ENCODE data around the gene AOAH. TPM values are rescaled to one million over a fixed set of nuclear protein-coding genes. Genes with fewer than 3 reads are reported as not detected.

AOAH gene
- total RNA-seq, 2 experiments from 2014 or later = 15.4 to 18.5 TPM

- H3K27me3 Mint-ChIP-seq = no peaks in the 10 kb centered on the region
Measured at GRCh38 chr7:36630112-36630650, 94.1 kb downstream of the AOAH start.

GRCh38 chr7:36629351-36629750, 94.9 kb downstream of the AOAH start:
- no peaks in the 10 kb centered on the region for H3K4me1 Mint-ChIP-seq
- H3K4me3 Mint-ChIP-seq = no peak overlapping the region
- peaks cover 11% of the 10 kb centered on the region for H3K36me3 Mint-ChIP-seq (ENCODE audit: low read depth)
- H3K27ac Mint-ChIP-seq = no peak overlapping the region
- POLR2A ChIA-PET = no interaction called here
- no peak for DNase-seq
- CTCF ChIA-PET = interaction anchor here (0.9 kb wide), 1 partner anchor 10 kb away, joined by 3 read pairs; no protein-coding TSS in a partner anchor
- no peaks in the 10 kb centered on the region for H3K27me3 Mint-ChIP-seq
- H3K9me3 Mint-ChIP-seq = no peaks in the 10 kb centered on the region

More at GRCh38 chr7:36630112-36630650, 94.1 kb downstream of the AOAH start:
- DNase-seq = no peak
- POLR2A ChIA-PET = no interaction called here
- H3K4me1 Mint-ChIP-seq = no peaks in the 10 kb centered on the region
- peaks cover 11% of the 10 kb centered on the region for H3K36me3 Mint-ChIP-seq (ENCODE audit: low read depth)
- H3K9me3 Mint-ChIP-seq = no peaks in the 10 kb centered on the region
- H3K27ac Mint-ChIP-seq = no peak overlapping the region
- CTCF ChIA-PET = interaction anchor here (0.6 to 0.9 kb wide), 2 partner anchors 10 to 571 kb away, joined by 3 read pairs; no protein-coding TSS in a partner anchor
- H3K4me3 Mint-ChIP-seq = no peak overlapping the region

GRCh38 chr7:36627836-36628235, 96.5 kb downstream of the AOAH start:
- Mint-ChIP-seq H3K36me3 (ENCODE audit: low read depth) (peaks cover 11% of the 10 kb centered on the region), H3K9me3 (no peaks in the 10 kb centered on the region), H3K27ac (no peak overlapping the region), H3K4me3 (no peak overlapping the region), H3K4me1 (no peaks in the 10 kb centered on the region), H3K27me3 (no peaks in the 10 kb centered on the region)
- ChIA-PET POLR2A (interaction anchor here (1.8 kb wide), 1 partner anchor 13 kb away, joined by 4 read pairs; no protein-coding TSS in a partner anchor), CTCF (interaction anchor here (1.4 to 1.7 kb wide), 2 partner anchors 42 to 43 kb away, joined by 3 to 4 read pairs; no protein-coding TSS in a partner anchor)
- DNase-seq = no peak

- POLR2A ChIA-PET = interaction anchor here (1.2 to 1.5 kb wide), 2 partner anchors 8 to 32 kb away, joined by 3 read pairs; no protein-coding TSS in a partner anchor
- Mint-ChIP-seq H3K27ac (no peak overlapping the region), H3K27me3 (no peaks in the 10 kb centered on the region), H3K9me3 (no peaks in the 10 kb centered on the region), H3K4me3 (no peak overlapping the region), H3K4me1 (peaks cover 1% of the 10 kb centered on the region), H3K36me3 (ENCODE audit: low read depth) (peaks cover 23% of the 10 kb centered on the region)
- CTCF ChIA-PET = interaction anchor here (1.4 kb wide), 1 partner anchor 45 kb away, joined by 3 read pairs; no protein-coding TSS in a partner anchor
- no peak for DNase-seq
Measured at GRCh38 chr7:36626111-36626510, 98.2 kb downstream of the AOAH start.

- no peak for DNase-seq
- ChIA-PET POLR2A (interaction anchor here (1.2 kb wide), 1 partner anchor 9 kb away, joined by 3 read pairs; no protein-coding TSS in a partner anchor), CTCF (no interaction called here)
Measured at GRCh38 chr7:36625247-36625646, 99.0 kb downstream of the AOAH start.

GRCh38 chr7:36623247-36623646, 101.0 kb downstream of the AOAH start:
- Mint-ChIP-seq H3K27ac (no peak overlapping the region), H3K9me3 (no peaks in the 10 kb centered on the region), H3K36me3 (ENCODE audit: low read depth) (peaks cover 26% of the 10 kb centered on the region), H3K27me3 (no peaks in the 10 kb centered on the region), H3K4me3 (no peak overlapping the region), H3K4me1 (peaks cover 1% of the 10 kb centered on the region)
- DNase-seq = no peak
- ChIA-PET POLR2A (no interaction called here), CTCF (no interaction called here)

More at GRCh38 chr7:36625247-36625646, 99.0 kb downstream of the AOAH start:
- H3K27me3 Mint-ChIP-seq = no peaks in the 10 kb centered on the region
- H3K4me1 Mint-ChIP-seq = peaks cover 1% of the 10 kb centered on the region
- no peak overlapping the region for H3K27ac Mint-ChIP-seq
- H3K4me3 Mint-ChIP-seq = no peak overlapping the region
- no peaks in the 10 kb centered on the region for H3K9me3 Mint-ChIP-seq
- peaks cover 23% of the 10 kb centered on the region for H3K36me3 Mint-ChIP-seq (ENCODE audit: low read depth)

- Mint-ChIP-seq H3K4me1 (peaks cover 1% of the 10 kb centered on the region), H3K36me3 (ENCODE audit: low read depth) (peaks cover 19% of the 10 kb centered on the region), H3K9me3 (no peaks in the 10 kb centered on the region), H3K4me3 (no peak overlapping the region), H3K27ac (no peak overlapping the region), H3K27me3 (no peaks in the 10 kb centered on the region)
- ChIA-PET CTCF (no interaction called here), POLR2A (no interaction called here)
- no peak for DNase-seq
Measured at GRCh38 chr7:36621396-36621795, 102.9 kb downstream of the AOAH start.

- POLR2A ChIA-PET = no interaction called here
- peaks cover 1% of the 10 kb centered on the region for H3K4me1 Mint-ChIP-seq
- H3K4me3 Mint-ChIP-seq = no peak overlapping the region
- H3K9me3 Mint-ChIP-seq = no peaks in the 10 kb centered on the region
- DNase-seq = no peak
- CTCF ChIA-PET = interaction anchor here (0.7 to 1.4 kb wide), 2 partner anchors 19 kb away, joined by 4 read pairs; no protein-coding TSS in a partner anchor
- peaks cover 24% of the 10 kb centered on the region for H3K36me3 Mint-ChIP-seq (ENCODE audit: low read depth)
- no peaks in the 10 kb centered on the region for H3K27me3 Mint-ChIP-seq
- no peak overlapping the region for H3K27ac Mint-ChIP-seq
Measured at GRCh38 chr7:36620166-36620708, 104.1 kb downstream of the AOAH start.

GRCh38 chr7:36617408-36617807, 106.9 kb downstream of the AOAH start:
- POLR2A ChIA-PET = no interaction called here
- H3K36me3 Mint-ChIP-seq (ENCODE audit: low read depth) = peaks cover 28% of the 10 kb centered on the region
- CTCF ChIA-PET = no interaction called here
- H3K9me3 Mint-ChIP-seq = no peaks in the 10 kb centered on the region
- no peak for DNase-seq
- H3K27ac Mint-ChIP-seq = no peak overlapping the region
- H3K4me3 Mint-ChIP-seq = no peak overlapping the region
- H3K4me1 Mint-ChIP-seq = peaks cover 6% of the 10 kb centered on the region
- H3K27me3 Mint-ChIP-seq = no peaks in the 10 kb centered on the region

- Mint-ChIP-seq H3K36me3 (ENCODE audit: low read depth) (peaks cover 16% of the 10 kb centered on the region), H3K4me3 (no peak overlapping the region), H3K9me3 (no peaks in the 10 kb centered on the region), H3K27ac (no peak overlapping the region), H3K27me3 (no peaks in the 10 kb centered on the region), H3K4me1 (peaks cover 5% of the 10 kb centered on the region)
- ChIA-PET CTCF (no interaction called here), POLR2A (no interaction called here)
- no peak for DNase-seq
Measured at GRCh38 chr7:36615852-36616540, 108.3 kb downstream of the AOAH start.

GRCh38 chr7:36614959-36615358, 109.3 kb downstream of the AOAH start:
- ChIA-PET CTCF (no interaction called here), POLR2A (no interaction called here)
- Mint-ChIP-seq H3K4me3 (no peak overlapping the region), H3K27me3 (no peaks in the 10 kb centered on the region), H3K9me3 (no peaks in the 10 kb centered on the region), H3K4me1 (peaks cover 5% of the 10 kb centered on the region), H3K36me3 (ENCODE audit: low read depth) (peaks cover 16% of the 10 kb centered on the region), H3K27ac (no peak overlapping the region)
- no peak for DNase-seq

GRCh38 chr7:36613031-36613614, 111.2 kb downstream of the AOAH start:
- no peak overlapping the region for H3K27ac Mint-ChIP-seq
- H3K36me3 Mint-ChIP-seq (ENCODE audit: low read depth) = peaks cover 9% of the 10 kb centered on the region
- CTCF ChIA-PET = no interaction called here
- no peak for DNase-seq
- peaks cover 5% of the 10 kb centered on the region for H3K4me1 Mint-ChIP-seq
- no peaks in the 10 kb centered on the region for H3K27me3 Mint-ChIP-seq
- POLR2A ChIA-PET = no interaction called here
- no peaks in the 10 kb centered on the region for H3K9me3 Mint-ChIP-seq
- no peak overlapping the region for H3K4me3 Mint-ChIP-seq

- peaks cover 9% of the 10 kb centered on the region for H3K36me3 Mint-ChIP-seq (ENCODE audit: low read depth)
- no peaks in the 10 kb centered on the region for H3K9me3 Mint-ChIP-seq
- H3K4me3 Mint-ChIP-seq = no peak overlapping the region
- no peak overlapping the region for H3K27ac Mint-ChIP-seq
- ChIA-PET CTCF (no interaction called here), POLR2A (no interaction called here)
- no peak for DNase-seq
- H3K27me3 Mint-ChIP-seq = no peaks in the 10 kb centered on the region
- peaks cover 5% of the 10 kb centered on the region for H3K4me1 Mint-ChIP-seq
Measured at GRCh38 chr7:36611703-36612102, 112.6 kb downstream of the AOAH start.

Measured in activated CD4-positive, alpha-beta memory T cell treated with anti-CD3 and anti-CD28 coated beads, Interleukin-2, amount 10 ng/mL, durations not matched to agents 7 days and 5 days (primary cell).